HEK293 (cell line): Measurements from ENCODE around the gene XIRP2.

Experiments used
- HOXD13 ChIP-seq: sonication (generic); formaldehyde crosslinking; IDR thresholded peaks from 2 replicates; pipeline ENCODE4 v1.8.0; 2022; ENCODE audit warnings: missing genetic modification reagents, borderline replicate concordance
- TRIM28 ChIP-seq: IDR thresholded peaks from 2 replicates; pipeline ENCODE4 v1.6.1; 2011; ENCODE audit warnings: low read length, control low read depth, borderline replicate concordance
- ZBTB20 ChIP-seq: fragments of 450-650 bp; formaldehyde crosslinking; IDR thresholded peaks from 2 replicates; pipeline ENCODE4 v1.5.1; 2016; ENCODE audit warnings: missing biosample characterization, missing genetic modification characterization
- ZBTB21 ChIP-seq: fragments of 450-650 bp; formaldehyde crosslinking; IDR thresholded peaks from 2 replicates; pipeline ENCODE4 v1.5.1; 2017; ENCODE audit warnings: missing biosample characterization, missing genetic modification characterization
- ZNF221 ChIP-seq: fragments of 450-650 bp; formaldehyde crosslinking; IDR thresholded peaks from 2 replicates; pipeline ENCODE4 v1.5.1; 2017; ENCODE audit warnings: missing biosample characterization, missing genetic modification characterization, borderline replicate concordance
- ZNF311 ChIP-seq: fragments of 450-650 bp; formaldehyde crosslinking; IDR thresholded peaks from 2 replicates; pipeline ENCODE4 v1.5.1; 2017; ENCODE audit warnings: missing biosample characterization, missing genetic modification characterization, borderline replicate concordance
- ZNF792 ChIP-seq: fragments of 450-650 bp; formaldehyde crosslinking; IDR thresholded peaks from 2 replicates; pipeline ENCODE4 v1.5.1; 2016; ENCODE audit warnings: missing biosample characterization, missing genetic modification characterization
- ZSCAN30 ChIP-seq: fragments of 450-650 bp; IDR thresholded peaks from 2 replicates; pipeline ENCODE4 v1.5.1; 2018; ENCODE audit warnings: missing biosample characterization, mild to moderate bottlenecking, missing genetic modification characterization, moderate library complexity
- TF ChIP-seq, protein P1 (sequence below): fragments of 450-650 bp; formaldehyde crosslinking; optimal IDR thresholded peaks from 2 replicates; pipeline ENCODE3; 2016; ENCODE audit warnings: missing biosample characterization, mild to moderate bottlenecking, missing genetic modification characterization
- TF ChIP-seq, protein P2 (sequence below): fragments of 450-650 bp; formaldehyde crosslinking; IDR thresholded peaks from 2 replicates; pipeline ENCODE4 v1.5.1; 2016; ENCODE audit warnings: missing biosample characterization, missing genetic modification characterization
- TF ChIP-seq, protein P3 (sequence below): fragments of 450-650 bp; formaldehyde crosslinking; IDR thresholded peaks from 2 replicates; pipeline ENCODE4 v1.5.1; 2017; ENCODE audit warnings: missing biosample characterization, missing genetic modification characterization
- TF ChIP-seq, protein P4 (sequence below): fragments of 450-650 bp; formaldehyde crosslinking; IDR thresholded peaks from 2 replicates; pipeline ENCODE4 v1.5.1; 2017; ENCODE audit warnings: missing biosample characterization, missing genetic modification characterization
- TF ChIP-seq, protein P5 (sequence below): fragments of 450-650 bp; formaldehyde crosslinking; IDR thresholded peaks from 2 replicates; pipeline ENCODE4 v1.5.1; 2016; ENCODE audit warnings: missing biosample characterization, missing genetic modification characterization
- TF ChIP-seq, protein P6 (sequence below): fragments of 450-650 bp; IDR thresholded peaks from 2 replicates; pipeline ENCODE4 v1.5.1; 2018; ENCODE audit warnings: missing biosample characterization, missing genetic modification characterization

DNA sequence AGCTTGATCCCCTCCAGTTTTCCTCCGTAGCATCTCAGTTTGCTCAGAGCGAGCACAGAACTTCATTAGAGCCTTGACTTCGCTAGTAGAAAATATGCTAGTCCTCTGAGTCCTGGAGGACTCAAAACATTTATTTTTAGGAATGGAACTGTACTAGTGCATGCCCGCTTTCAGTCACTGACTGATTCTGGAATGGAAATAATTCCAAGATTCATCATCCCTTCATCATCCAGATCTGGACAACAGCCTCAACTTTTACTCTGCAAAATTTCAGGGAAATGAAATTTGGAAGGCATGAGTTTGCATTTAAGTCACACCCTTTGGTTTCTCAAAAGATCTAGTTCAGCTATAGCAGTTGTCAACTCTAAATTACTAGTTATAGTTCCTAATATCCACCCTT is 304.6 kb downstream of the XIRP2 start:
- TF ChIP-seq ZNF792 (tag by site-specific recombination) (no peak), ZSCAN30 (tag by site-specific recombination) (no peak), ZBTB21 (tag by site-specific recombination) (no peak), ZNF311 (no peak), ZNF221 (tag by site-specific recombination) (no peak), ZBTB20 (tag by site-specific recombination) (no peak), HOXD13 (CRISPR knock-in tag) (no peak), TRIM28 (no peak)
- TF ChIP-seq, protein P1, sequence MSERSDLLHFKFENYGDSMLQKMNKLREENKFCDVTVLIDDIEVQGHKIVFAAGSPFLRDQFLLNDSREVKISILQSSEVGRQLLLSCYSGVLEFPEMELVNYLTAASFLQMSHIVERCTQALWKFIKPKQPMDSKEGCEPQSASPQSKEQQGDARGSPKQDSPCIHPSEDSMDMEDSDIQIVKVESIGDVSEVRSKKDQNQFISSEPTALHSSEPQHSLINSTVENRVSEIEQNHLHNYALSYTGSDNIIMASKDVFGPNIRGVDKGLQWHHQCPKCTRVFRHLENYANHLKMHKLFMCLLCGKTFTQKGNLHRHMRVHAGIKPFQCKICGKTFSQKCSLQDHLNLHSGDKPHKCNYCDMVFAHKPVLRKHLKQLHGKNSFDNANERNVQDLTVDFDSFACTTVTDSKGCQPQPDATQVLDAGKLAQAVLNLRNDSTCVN (tag by site-specific recombination) = no peak
- TF ChIP-seq, protein P2, sequence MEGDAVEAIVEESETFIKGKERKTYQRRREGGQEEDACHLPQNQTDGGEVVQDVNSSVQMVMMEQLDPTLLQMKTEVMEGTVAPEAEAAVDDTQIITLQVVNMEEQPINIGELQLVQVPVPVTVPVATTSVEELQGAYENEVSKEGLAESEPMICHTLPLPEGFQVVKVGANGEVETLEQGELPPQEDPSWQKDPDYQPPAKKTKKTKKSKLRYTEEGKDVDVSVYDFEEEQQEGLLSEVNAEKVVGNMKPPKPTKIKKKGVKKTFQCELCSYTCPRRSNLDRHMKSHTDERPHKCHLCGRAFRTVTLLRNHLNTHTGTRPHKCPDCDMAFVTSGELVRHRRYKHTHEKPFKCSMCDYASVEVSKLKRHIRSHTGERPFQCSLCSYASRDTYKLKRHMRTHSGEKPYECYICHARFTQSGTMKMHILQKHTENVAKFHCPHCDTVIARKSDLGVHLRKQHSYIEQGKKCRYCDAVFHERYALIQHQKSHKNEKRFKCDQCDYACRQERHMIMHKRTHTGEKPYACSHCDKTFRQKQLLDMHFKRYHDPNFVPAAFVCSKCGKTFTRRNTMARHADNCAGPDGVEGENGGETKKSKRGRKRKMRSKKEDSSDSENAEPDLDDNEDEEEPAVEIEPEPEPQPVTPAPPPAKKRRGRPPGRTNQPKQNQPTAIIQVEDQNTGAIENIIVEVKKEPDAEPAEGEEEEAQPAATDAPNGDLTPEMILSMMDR (tag by site-specific recombination) = no peak
- TF ChIP-seq, protein P3, sequence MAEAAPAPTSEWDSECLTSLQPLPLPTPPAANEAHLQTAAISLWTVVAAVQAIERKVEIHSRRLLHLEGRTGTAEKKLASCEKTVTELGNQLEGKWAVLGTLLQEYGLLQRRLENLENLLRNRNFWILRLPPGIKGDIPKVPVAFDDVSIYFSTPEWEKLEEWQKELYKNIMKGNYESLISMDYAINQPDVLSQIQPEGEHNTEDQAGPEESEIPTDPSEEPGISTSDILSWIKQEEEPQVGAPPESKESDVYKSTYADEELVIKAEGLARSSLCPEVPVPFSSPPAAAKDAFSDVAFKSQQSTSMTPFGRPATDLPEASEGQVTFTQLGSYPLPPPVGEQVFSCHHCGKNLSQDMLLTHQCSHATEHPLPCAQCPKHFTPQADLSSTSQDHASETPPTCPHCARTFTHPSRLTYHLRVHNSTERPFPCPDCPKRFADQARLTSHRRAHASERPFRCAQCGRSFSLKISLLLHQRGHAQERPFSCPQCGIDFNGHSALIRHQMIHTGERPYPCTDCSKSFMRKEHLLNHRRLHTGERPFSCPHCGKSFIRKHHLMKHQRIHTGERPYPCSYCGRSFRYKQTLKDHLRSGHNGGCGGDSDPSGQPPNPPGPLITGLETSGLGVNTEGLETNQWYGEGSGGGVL = no peak
- TF ChIP-seq, protein P4, sequence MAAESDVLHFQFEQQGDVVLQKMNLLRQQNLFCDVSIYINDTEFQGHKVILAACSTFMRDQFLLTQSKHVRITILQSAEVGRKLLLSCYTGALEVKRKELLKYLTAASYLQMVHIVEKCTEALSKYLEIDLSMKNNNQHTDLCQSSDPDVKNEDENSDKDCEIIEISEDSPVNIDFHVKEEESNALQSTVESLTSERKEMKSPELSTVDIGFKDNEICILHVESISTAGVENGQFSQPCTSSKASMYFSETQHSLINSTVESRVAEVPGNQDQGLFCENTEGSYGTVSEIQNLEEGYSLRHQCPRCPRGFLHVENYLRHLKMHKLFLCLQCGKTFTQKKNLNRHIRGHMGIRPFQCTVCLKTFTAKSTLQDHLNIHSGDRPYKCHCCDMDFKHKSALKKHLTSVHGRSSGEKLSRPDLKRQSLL (tag by site-specific recombination) = no peak
- TF ChIP-seq, protein P5, sequence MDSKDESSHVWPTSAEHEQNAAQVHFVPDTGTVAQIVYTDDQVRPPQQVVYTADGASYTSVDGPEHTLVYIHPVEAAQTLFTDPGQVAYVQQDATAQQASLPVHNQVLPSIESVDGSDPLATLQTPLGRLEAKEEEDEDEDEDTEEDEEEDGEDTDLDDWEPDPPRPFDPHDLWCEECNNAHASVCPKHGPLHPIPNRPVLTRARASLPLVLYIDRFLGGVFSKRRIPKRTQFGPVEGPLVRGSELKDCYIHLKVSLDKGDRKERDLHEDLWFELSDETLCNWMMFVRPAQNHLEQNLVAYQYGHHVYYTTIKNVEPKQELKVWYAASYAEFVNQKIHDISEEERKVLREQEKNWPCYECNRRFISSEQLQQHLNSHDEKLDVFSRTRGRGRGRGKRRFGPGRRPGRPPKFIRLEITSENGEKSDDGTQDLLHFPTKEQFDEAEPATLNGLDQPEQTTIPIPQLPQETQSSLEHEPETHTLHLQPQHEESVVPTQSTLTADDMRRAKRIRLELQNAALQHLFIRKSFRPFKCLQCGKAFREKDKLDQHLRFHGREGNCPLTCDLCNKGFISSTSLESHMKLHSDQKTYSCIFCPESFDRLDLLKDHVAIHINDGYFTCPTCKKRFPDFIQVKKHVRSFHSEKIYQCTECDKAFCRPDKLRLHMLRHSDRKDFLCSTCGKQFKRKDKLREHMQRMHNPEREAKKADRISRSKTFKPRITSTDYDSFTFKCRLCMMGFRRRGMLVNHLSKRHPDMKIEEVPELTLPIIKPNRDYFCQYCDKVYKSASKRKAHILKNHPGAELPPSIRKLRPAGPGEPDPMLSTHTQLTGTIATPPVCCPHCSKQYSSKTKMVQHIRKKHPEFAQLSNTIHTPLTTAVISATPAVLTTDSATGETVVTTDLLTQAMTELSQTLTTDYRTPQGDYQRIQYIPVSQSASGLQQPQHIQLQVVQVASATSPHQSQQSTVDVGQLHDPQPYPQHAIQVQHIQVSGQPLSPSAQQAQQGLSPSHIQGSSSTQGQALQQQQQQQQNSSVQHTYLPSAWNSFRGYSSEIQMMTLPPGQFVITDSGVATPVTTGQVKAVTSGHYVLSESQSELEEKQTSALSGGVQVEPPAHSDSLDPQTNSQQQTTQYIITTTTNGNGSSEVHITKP (tag by site-specific recombination) = no peak
- TF ChIP-seq, protein P6, sequence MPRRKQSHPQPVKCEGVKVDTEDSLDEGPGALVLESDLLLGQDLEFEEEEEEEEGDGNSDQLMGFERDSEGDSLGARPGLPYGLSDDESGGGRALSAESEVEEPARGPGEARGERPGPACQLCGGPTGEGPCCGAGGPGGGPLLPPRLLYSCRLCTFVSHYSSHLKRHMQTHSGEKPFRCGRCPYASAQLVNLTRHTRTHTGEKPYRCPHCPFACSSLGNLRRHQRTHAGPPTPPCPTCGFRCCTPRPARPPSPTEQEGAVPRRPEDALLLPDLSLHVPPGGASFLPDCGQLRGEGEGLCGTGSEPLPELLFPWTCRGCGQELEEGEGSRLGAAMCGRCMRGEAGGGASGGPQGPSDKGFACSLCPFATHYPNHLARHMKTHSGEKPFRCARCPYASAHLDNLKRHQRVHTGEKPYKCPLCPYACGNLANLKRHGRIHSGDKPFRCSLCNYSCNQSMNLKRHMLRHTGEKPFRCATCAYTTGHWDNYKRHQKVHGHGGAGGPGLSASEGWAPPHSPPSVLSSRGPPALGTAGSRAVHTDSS (tag by site-specific recombination) = no peak
